ENCODE results near the gene FBXO45. TPM values are rescaled to one million over a fixed set of nuclear protein-coding genes. Genes with fewer than 3 reads are reported as not detected.
"Not testable (repeated sequence)": the region's sequence is repeated elsewhere in the genome, so short reads cannot be mapped to it uniquely, and the experiment has no call there.

FBXO45 gene
- total RNA-seq, 1 donor from 2014 or later, result 17.0 TPM

- Mint-ChIP-seq H3K4me3 (ENCODE audit: unreplicated experiment) (no peak overlapping the region), H3K27me3 (ENCODE audit: unreplicated experiment) (peaks cover 1% of the 10 kb centered on the region), H3K36me3 (ENCODE audit: low read depth, unreplicated experiment) (no peaks in the 10 kb centered on the region), H3K9me3 (ENCODE audit: unreplicated experiment) (no peaks in the 10 kb centered on the region), H3K4me1 (ENCODE audit: unreplicated experiment) (peaks cover 28% of the 10 kb centered on the region), H3K27ac (ENCODE audit: unreplicated experiment) (no peak overlapping the region)
- no peak for DNase-seq (ENCODE audit: low spot score)
- no peak for TF ChIP-seq CTCF (IDR thresholded peaks at IDR 0.05; ENCODE audit: unreplicated experiment)
Measured at GRCh38 chr3:196608693-196609092, 40.2 kb downstream of the FBXO45 start.

GRCh38 chr3:196609343-196609775 is 40.9 kb downstream of the FBXO45 start:
- H3K9me3 Mint-ChIP-seq (ENCODE audit: unreplicated experiment), result no peaks in the 10 kb centered on the region
- DNase-seq (ENCODE audit: low spot score), result peak; percentile 97
- peak overlapping the region; percentile 26 for H3K27ac Mint-ChIP-seq (ENCODE audit: unreplicated experiment)
- H3K27me3 Mint-ChIP-seq (ENCODE audit: unreplicated experiment), result peaks cover 1% of the 10 kb centered on the region
- H3K4me3 Mint-ChIP-seq (ENCODE audit: unreplicated experiment), result no peak overlapping the region
- peaks cover 31% of the 10 kb centered on the region for H3K4me1 Mint-ChIP-seq (ENCODE audit: unreplicated experiment)
- no peaks in the 10 kb centered on the region for H3K36me3 Mint-ChIP-seq (ENCODE audit: low read depth, unreplicated experiment)
- peak; percentile 80 for TF ChIP-seq CTCF (IDR thresholded peaks at IDR 0.05; ENCODE audit: unreplicated experiment)

- TF ChIP-seq CTCF (IDR thresholded peaks at IDR 0.05; ENCODE audit: unreplicated experiment), result no peak
- H3K4me1 Mint-ChIP-seq (ENCODE audit: unreplicated experiment), result peaks cover 31% of the 10 kb centered on the region
- H3K9me3 Mint-ChIP-seq (ENCODE audit: unreplicated experiment), result no peaks in the 10 kb centered on the region
- H3K36me3 Mint-ChIP-seq (ENCODE audit: low read depth, unreplicated experiment), result no peaks in the 10 kb centered on the region
- peak overlapping the region; percentile 26 for H3K27ac Mint-ChIP-seq (ENCODE audit: unreplicated experiment)
- H3K4me3 Mint-ChIP-seq (ENCODE audit: unreplicated experiment), result no peak overlapping the region
- no peak for DNase-seq (ENCODE audit: low spot score)
- H3K27me3 Mint-ChIP-seq (ENCODE audit: unreplicated experiment), result peaks cover 1% of the 10 kb centered on the region
Measured at GRCh38 chr3:196609805-196610515, 41.5 kb downstream of the FBXO45 start.

- no peak for TF ChIP-seq CTCF (IDR thresholded peaks at IDR 0.05; ENCODE audit: unreplicated experiment)
- peaks cover 31% of the 10 kb centered on the region for H3K4me1 Mint-ChIP-seq (ENCODE audit: unreplicated experiment)
- H3K27ac Mint-ChIP-seq (ENCODE audit: unreplicated experiment), result peak overlapping the region; percentile 99
- H3K9me3 Mint-ChIP-seq (ENCODE audit: unreplicated experiment), result no peaks in the 10 kb centered on the region
- no peaks in the 10 kb centered on the region for H3K36me3 Mint-ChIP-seq (ENCODE audit: low read depth, unreplicated experiment)
- DNase-seq (ENCODE audit: low spot score), result peak; percentile 41
- H3K27me3 Mint-ChIP-seq (ENCODE audit: unreplicated experiment), result peaks cover 1% of the 10 kb centered on the region
- H3K4me3 Mint-ChIP-seq (ENCODE audit: unreplicated experiment), result peak overlapping the region; percentile 80
Measured at GRCh38 chr3:196611761-196612483, 43.5 kb downstream of the FBXO45 start.

- not testable (repeated sequence) for H3K27ac Mint-ChIP-seq (ENCODE audit: unreplicated experiment); DNase-seq (ENCODE audit: low spot score); H3K9me3 Mint-ChIP-seq (ENCODE audit: unreplicated experiment); H3K36me3 Mint-ChIP-seq (ENCODE audit: low read depth, unreplicated experiment); H3K4me3 Mint-ChIP-seq (ENCODE audit: unreplicated experiment); H3K27me3 Mint-ChIP-seq (ENCODE audit: unreplicated experiment)
- H3K4me1 Mint-ChIP-seq (ENCODE audit: unreplicated experiment), result peaks cover 42% of the 10 kb centered on the region
Measured at GRCh38 chr3:196615234-196615633, 46.8 kb downstream of the FBXO45 start.

Data from endothelial cell (in vitro differentiated cells).